Activated CD4-positive, CD25-positive, alpha-beta regulatory T cell treated with anti-CD3 and anti-CD28 coated beads, Interleukin-2, amount 50 U/mL, for 16 hours (primary cell): ENCODE results near the gene BAG5.

ENCODE experiments used
- DNase-seq: peaks from one replicate; pipeline ENCODE4 v3.0.0-alpha.2; 2020; ENCODE audit warnings: low read depth, low spot score

The BAG5 gene

GRCh38 chr14:103509864-103510723 lies 52.4 kb downstream of the BAG5 start:
- DNase-seq: no peak

- DNase-seq: no peak
These were observed 53.7 kb downstream of the BAG5 start for GRCh38 chr14:103508521-103509329.

GRCh38 chr14:103507751-103508150 lies 54.7 kb downstream of the BAG5 start:
- no peak for DNase-seq
